ENCODE data around the gene MEIOB.
A peak's percentile ranks its signal among the peaks of the same experiment; 100 is the strongest.

Gene MEIOB

DNA sequence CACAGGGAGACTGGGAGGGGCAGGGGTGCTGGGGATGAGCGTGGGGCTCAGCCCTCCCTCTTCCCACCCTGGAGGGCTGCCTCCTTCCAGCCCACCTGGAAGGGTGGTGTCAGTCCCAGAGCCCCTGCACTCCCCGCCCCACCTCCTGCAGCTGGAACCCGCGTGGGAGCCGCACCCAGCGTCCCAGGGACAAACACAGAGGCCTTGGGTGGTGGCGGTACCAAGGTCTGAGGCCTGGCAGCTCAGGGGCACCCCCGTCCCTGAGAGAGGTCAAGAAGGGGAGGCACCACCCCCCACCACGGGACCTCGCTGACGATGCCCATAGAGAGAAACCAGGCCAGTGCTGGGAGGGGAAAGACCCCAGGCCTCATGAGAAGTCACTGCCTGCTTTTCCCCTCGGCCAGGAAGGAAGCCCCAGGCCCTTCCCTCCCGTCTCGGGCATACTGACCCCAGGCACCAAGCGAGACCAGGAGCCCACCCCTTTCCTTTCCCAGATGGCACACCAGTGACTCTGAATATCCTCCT, 42.2 kb upstream of the MEIOB start:
- TF ChIP-seq, protein P1, sequence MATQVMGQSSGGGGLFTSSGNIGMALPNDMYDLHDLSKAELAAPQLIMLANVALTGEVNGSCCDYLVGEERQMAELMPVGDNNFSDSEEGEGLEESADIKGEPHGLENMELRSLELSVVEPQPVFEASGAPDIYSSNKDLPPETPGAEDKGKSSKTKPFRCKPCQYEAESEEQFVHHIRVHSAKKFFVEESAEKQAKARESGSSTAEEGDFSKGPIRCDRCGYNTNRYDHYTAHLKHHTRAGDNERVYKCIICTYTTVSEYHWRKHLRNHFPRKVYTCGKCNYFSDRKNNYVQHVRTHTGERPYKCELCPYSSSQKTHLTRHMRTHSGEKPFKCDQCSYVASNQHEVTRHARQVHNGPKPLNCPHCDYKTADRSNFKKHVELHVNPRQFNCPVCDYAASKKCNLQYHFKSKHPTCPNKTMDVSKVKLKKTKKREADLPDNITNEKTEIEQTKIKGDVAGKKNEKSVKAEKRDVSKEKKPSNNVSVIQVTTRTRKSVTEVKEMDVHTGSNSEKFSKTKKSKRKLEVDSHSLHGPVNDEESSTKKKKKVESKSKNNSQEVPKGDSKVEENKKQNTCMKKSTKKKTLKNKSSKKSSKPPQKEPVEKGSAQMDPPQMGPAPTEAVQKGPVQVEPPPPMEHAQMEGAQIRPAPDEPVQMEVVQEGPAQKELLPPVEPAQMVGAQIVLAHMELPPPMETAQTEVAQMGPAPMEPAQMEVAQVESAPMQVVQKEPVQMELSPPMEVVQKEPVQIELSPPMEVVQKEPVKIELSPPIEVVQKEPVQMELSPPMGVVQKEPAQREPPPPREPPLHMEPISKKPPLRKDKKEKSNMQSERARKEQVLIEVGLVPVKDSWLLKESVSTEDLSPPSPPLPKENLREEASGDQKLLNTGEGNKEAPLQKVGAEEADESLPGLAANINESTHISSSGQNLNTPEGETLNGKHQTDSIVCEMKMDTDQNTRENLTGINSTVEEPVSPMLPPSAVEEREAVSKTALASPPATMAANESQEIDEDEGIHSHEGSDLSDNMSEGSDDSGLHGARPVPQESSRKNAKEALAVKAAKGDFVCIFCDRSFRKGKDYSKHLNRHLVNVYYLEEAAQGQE (IDR thresholded peaks at IDR 0.05; ENCODE audit: low read depth), result no peak
- no peak for TF ChIP-seq CEBPB (IDR thresholded peaks at IDR 0.05)
- no peak for TF ChIP-seq EP300 (IDR thresholded peaks at IDR 0.05; ENCODE audit: borderline replicate concordance)
- no peak for TF ChIP-seq MAX (IDR thresholded peaks at IDR 0.05)
- TF ChIP-seq USF1 (IDR thresholded peaks at IDR 0.05), result no peak
- TF ChIP-seq YY1 (IDR thresholded peaks at IDR 0.05; ENCODE audit: low read depth), result no peak
- no peak for TF ChIP-seq EGR1 (IDR thresholded peaks at IDR 0.05)
- no peak for TF ChIP-seq NFIC (IDR thresholded peaks at IDR 0.05)
- no peak for TF ChIP-seq TAF1 (IDR thresholded peaks at IDR 0.05; ENCODE audit: low read depth)
- TF ChIP-seq FOXM1 (IDR thresholded peaks at IDR 0.05; ENCODE audit: borderline replicate concordance, low read depth), result no peak
- TF ChIP-seq ZBTB7A (IDR thresholded peaks at IDR 0.05; ENCODE audit: low read depth), result no peak
- no peak for TF ChIP-seq RAD21 (IDR thresholded peaks at IDR 0.05; ENCODE audit: low read depth)
- TF ChIP-seq TEAD4 (IDR thresholded peaks at IDR 0.05), result no peak
- TF ChIP-seq CREB1 (IDR thresholded peaks at IDR 0.05; ENCODE audit: low read depth), result no peak
- no peak for TF ChIP-seq TCF12 (IDR thresholded peaks at IDR 0.05; ENCODE audit: low read depth)

DNA sequence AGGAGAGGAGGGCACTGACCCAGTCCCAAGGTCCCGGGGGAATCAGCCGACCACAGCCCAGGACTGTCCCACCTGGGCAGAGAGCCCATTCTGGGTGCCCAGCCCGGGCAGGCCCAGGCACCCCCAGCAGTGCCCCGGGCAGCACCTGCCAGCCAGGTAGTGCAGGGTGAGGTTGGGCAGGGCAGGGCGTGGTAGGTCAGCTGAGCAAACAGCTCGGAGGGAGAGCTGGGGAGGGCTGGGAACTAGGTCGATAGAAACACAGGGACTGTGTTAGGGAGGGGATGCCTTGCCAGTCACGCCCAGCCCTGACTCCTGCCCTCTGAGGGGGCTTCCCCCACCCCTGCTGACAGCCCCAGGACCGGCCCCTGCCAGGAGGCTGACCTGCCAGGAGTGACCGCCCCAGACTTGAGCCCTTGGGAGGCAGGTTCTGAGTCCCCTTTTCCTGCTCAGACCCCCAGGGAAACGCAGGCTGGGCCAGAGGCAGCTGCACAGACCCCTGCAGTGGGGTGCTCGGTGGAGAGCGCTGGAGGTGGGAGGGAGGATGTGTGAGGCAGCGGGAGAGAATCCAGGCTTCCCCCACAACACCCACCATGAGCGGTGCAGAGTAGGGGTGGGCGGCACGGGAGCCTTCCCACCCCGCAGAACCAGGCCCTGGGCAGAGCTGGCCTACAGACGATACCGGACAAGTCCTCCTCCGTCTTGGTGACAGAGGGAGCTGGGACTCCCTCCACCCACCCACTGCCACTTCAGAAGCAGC, 41.5 kb upstream of the MEIOB start:
- TF ChIP-seq FOXM1 (IDR thresholded peaks at IDR 0.05; ENCODE audit: borderline replicate concordance, low read depth), result no peak
- TF ChIP-seq TEAD4 (IDR thresholded peaks at IDR 0.05), result no peak
- TF ChIP-seq USF1 (IDR thresholded peaks at IDR 0.05), result peak; percentile 53; the same call in 1 of the 2 replicates
- 0 out of 2 replicates have a peak, but pooled peaks have one; percentile 30 for TF ChIP-seq ZBTB7A (IDR thresholded peaks at IDR 0.05; ENCODE audit: low read depth)
- TF ChIP-seq CEBPB (IDR thresholded peaks at IDR 0.05), result no peak

DNA sequence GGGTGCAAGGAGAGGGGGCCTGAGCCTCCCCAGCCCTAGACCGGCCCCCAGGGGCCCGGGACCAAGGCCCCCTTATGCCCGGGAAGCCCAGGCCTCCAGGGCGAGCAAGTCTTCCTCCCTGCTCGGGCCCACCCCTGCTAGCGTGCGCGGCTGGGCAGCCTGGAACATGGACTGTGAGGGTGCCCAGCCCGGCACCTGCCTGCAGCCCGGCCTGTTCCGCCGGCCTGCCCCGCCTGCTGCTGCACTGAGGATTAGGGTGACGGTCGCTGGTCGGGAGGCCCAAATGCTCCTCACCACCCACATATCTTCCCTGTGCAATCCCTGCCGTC, 40.2 kb upstream of the MEIOB start:
- TF ChIP-seq USF1 (IDR thresholded peaks at IDR 0.05) (no peak), ZBTB7A (IDR thresholded peaks at IDR 0.05; ENCODE audit: low read depth) (no peak), EP300 (IDR thresholded peaks at IDR 0.05; ENCODE audit: borderline replicate concordance) (no peak), EGR1 (IDR thresholded peaks at IDR 0.05) (no peak), TEAD4 (IDR thresholded peaks at IDR 0.05) (no peak), CREB1 (IDR thresholded peaks at IDR 0.05; ENCODE audit: low read depth) (no peak), TAF1 (IDR thresholded peaks at IDR 0.05; ENCODE audit: low read depth) (no peak), MAX (IDR thresholded peaks at IDR 0.05) (no peak), FOXM1 (IDR thresholded peaks at IDR 0.05; ENCODE audit: borderline replicate concordance, low read depth) (no peak), NFIC (IDR thresholded peaks at IDR 0.05) (no peak), CEBPB (IDR thresholded peaks at IDR 0.05) (no peak), TCF12 (IDR thresholded peaks at IDR 0.05; ENCODE audit: low read depth) (no peak)
- TF ChIP-seq, protein P1 (IDR thresholded peaks at IDR 0.05; ENCODE audit: low read depth), result no peak

GRCh38 chr16:1911467-1912214, 39.7 kb upstream of the MEIOB start:
- TF ChIP-seq TEAD4 (IDR thresholded peaks at IDR 0.05), result no peak

GRCh38 chr16:1909561-1910231, 37.7 kb upstream of the MEIOB start:
- TF ChIP-seq, protein P1 (IDR thresholded peaks at IDR 0.05; ENCODE audit: low read depth), result no peak
- TF ChIP-seq EGR1 (IDR thresholded peaks at IDR 0.05) (no peak), CREB1 (IDR thresholded peaks at IDR 0.05; ENCODE audit: low read depth) (no peak), YY1 (IDR thresholded peaks at IDR 0.05; ENCODE audit: low read depth) (no peak), CEBPB (IDR thresholded peaks at IDR 0.05) (no peak), FOXM1 (IDR thresholded peaks at IDR 0.05; ENCODE audit: borderline replicate concordance, low read depth) (no peak), RAD21 (IDR thresholded peaks at IDR 0.05; ENCODE audit: low read depth) (no peak)

Data from Ishikawa (cell line).